Superior temporal gyrus (tissue), 1 donor: ENCODE data around the gene PLCB1.
"Not testable (repeated sequence)": the region's sequence is repeated elsewhere in the genome, so short reads cannot be mapped to it uniquely, and the experiment has no call there.

Experiments used
- DNase-seq: peaks from one replicate; pipeline ENCODE4 v3.0.0-alpha.2; 2016; ENCODE audit errors: extremely low spot score

The PLCB1 gene

DNA sequence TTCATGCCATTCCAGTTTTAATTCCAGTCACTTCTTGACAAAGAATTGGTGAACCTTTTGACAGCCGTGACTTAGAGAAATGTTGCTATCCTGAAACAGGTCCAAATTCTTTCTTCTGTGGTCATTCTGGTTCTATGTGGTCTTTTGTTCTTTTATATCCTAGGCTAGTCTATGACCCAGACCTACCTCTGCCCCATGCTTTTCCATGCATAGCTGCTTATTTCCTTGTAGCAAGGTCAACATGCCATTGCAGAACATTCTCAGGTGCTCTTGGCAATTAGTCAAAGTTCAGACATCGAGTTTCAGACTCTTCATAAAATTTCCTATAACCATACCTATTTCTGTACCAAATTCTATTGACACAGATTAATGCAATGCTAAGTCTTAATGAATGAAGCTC, 202.6 kb downstream of the PLCB1 start:
- no peak for DNase-seq

DNA sequence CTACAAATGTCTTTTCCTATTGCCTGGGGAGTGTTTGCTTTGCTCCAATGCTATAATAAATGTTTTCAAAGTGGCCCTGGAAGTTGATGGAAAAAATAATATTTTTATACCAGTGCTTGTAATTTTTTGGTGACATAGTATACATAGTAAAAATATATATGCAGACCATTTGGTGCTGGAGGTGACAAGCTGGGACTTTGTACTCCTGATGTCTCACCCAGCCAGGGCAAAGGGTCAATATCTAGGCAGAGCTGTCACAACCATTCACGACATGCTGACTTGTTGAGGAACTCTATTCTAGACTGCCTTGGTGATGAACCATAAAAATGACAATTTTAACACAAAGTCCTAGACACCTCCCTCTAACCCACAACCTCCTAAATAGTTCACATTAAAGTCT, 203.0 kb downstream of the PLCB1 start:
- DNase-seq, result no peak

DNA sequence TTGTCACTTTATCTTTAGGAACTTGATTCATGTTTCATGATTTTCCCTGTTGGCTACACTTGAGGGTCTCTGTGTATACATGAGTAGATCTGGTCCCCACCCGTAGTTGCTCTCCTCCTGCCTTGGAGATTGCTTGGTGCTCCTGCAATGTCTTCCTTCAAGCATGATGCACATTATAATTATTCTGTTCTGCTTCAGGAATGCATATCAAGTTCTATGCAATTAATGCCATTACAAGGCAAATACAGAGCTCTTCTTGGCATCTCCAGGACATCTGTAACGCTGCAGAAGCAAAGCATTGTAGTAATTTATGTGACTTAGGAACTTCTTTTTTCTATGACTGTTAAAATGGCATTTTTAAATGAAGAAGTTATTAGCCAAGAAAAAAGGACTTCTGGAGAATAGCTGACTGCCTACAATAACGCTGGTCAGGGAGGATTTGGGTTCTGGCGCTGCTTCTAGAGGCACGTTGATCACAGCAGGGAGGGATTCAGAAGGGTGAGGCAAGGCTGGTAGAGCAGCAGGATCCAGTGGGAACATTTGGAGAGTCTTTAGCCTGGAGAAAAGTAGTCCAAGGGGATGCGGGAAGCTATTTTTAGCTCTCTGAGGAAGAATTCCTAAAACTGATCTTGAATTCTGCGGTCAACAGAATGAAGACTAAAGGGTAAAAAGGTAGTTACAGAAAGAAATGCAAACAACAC, 203.6 kb downstream of the PLCB1 start:
- no peak for DNase-seq

DNA sequence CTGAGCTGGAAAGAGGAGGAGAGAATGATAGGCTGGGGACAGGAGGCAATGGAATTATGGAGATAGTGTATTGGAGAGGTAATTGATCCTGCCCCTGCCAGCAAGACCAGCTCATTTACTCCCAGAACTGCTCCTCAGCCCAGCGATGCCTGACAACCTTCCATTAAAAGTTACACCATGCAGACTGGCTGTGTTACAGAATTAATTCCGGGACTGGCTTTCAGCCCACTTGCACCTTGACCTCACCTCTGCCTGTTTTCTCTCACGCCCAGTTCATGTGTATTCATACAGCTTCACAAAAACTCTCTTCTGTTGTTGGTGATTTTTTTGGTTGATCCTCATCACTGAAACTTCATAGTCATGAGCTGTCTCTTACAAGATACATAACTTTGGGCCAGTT, 207.3 kb downstream of the PLCB1 start:
- DNase-seq, result no peak

DNA sequence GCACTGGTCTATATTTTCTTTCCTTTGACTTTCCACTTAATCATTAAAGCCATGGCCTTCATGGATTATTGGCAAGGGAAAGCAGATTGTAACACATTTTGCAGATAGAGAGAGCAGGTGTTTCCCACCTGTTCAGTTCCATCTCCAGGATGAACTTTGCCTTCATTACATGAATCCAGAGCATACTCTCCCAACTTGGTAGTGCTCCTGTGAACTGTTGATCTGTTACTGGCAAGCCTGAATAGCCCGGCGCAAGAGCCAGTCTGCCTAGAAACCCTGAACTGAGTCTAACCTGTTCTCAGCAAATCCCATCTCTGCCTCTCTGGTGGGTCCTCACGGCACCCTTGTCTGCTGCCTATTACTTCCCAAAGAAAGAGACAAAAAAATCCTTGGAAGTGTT, 210.3 kb downstream of the PLCB1 start:
- DNase-seq, result no peak

DNA sequence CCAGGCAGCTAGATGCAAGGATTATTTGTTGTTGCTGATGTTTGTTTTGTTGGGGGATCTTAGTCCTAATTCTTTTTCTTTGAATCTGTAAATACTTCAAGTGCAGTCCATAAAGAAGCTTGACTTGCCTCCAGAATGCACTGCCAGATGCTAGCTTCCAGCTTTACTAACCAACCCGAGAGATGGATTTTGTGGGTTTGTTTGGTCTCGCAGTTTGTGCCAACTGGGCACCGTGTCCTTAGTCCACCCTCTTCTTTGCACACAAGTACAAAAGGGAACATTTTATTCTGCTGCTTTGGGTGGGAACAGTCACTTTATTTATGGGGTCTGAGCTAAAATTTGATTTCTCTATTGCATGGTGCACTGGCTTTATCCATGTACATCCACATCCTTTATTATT, 212.0 kb downstream of the PLCB1 start:
- peak; percentile 66 for DNase-seq

DNA sequence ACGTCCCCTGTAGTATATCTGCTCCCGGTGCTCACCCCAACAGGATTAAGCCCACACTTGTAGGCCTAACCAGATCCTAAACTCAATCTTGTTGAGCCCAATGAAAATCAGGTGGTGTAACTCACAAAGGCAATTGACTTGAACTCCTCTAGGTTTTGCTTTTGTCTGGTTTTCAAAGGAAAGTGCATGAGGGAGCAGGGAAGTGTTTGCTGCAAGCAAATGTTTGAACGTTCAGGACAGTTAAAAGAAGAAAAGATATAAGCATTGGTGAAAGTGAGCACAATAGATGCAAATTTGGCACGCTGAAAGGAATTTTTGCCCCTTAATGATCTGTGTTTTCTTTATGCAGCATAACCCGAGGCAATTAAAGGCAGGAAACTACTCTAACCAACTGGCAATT, 212.6 kb downstream of the PLCB1 start:
- DNase-seq, result no peak

DNA sequence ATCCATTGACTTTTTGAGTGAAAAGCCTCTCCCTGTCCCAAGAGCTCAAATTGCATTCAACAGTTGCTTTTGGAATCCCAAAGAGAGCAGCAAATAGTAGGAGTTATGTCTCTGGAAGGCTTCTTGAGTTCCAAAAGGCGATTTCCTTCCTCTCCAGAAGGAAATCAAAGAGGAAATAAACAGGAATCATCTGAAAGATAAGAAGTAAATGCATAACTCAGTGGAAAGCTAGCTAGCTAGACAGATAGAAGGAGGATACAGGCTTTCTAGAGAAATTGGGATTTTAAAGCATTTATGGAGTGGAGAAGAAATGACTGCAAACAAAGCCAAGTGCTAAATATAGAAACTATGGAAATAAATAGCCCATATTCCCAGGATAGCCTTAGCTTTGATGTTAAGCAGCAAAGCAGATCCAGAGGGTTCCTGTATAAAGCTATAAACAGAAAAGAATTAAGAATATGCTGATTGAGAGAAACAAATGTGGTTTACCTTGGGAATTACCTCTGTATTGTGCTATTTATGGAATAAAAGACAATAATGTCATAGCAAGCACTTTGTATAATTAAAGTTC, 214.7 kb downstream of the PLCB1 start:
- no peak for DNase-seq

DNA sequence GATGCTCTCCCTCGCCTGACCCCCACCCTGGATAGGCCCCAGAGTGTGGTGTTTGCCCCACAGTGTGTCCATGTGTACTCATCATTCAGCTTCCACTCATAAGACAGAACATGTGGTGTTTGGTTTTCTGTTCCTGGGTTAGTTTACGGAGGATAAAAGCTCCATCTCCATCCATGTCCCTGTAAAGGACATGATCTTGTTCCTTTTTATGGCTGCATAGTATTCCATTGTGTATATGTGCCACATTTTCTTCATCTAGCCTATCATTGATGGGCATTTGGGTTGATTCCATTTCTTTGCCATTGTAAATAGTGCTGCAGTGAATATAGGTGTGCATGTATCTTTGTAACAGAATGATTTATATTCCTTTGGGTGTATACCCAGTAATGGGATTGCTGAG, 218.2 kb downstream of the PLCB1 start:
- not testable (repeated sequence) for DNase-seq

DNA sequence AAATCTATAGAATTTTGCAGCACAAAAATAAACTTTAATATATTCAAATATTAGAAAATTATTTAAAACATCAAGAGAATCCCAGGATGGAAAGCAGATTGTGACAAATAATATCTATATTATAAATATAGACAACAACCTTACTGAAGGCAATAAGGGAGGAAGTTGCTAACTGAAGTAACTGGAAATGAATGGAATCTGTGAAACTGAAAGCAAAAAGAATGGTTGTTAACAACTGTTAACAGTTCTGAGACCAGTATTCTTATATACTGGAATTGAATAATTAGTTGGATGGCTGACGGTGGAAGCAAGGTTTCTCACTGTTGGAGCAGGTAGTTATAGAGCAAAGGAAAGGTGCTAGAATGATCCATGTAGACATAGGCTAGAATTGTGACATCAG, 220.4 kb downstream of the PLCB1 start:
- DNase-seq, result no peak

DNA sequence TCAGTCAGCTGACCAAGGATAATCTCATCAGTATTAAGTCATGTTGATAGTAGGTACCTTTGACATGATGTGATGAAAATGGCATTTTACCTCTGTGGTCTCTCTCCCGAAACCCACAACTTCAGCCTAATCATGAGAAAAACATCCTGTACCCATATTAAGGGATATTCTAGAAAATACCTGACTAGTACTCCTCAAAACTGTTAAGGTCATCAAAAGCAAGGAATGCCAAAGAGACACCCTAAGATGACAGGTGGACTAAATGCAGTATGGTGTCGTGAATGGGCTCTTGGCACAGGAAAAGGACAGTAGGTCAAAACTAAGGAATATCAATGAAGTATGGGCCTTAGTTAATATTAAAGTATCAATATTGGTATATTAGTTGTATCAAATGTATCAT, 221.4 kb downstream of the PLCB1 start:
- no peak for DNase-seq

DNA sequence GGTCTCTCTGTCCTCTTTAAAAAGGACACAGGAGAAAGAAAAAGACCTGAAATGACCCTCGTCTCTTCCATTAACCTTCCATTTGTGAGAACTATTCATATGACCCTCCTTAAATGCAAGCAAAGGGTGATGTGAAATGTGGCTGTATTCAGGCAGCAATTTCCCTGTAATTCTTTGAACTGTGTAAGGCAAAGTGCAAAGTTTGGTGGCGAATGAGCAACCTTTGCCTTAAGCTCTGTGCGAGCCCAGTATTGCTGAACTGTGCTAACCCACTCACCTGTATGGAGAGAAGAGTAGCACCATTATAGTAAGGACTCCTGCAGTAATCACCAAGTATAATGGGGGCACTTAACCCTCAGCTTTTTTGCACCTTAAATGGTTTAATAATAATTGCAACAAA, 223.4 kb downstream of the PLCB1 start:
- no peak for DNase-seq

DNA sequence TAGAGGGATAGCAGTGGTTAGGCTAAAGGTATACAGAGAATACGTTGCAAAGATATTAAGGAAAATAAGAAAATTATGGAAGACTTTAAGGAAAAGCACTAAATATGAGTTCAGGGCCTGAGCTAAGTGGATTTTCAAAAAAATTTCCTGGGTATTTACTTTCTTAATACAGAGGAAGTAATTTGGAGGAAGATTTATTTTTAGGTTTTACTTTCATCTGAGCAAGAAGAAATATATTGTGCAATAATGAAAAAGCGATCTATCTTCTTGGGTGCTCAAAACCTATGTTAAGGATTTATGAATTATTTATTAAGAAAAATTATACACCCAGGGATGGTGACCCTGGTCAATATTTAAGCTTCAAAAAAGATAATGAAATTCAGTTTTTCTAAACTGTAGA, 224.7 kb downstream of the PLCB1 start:
- no peak for DNase-seq

DNA sequence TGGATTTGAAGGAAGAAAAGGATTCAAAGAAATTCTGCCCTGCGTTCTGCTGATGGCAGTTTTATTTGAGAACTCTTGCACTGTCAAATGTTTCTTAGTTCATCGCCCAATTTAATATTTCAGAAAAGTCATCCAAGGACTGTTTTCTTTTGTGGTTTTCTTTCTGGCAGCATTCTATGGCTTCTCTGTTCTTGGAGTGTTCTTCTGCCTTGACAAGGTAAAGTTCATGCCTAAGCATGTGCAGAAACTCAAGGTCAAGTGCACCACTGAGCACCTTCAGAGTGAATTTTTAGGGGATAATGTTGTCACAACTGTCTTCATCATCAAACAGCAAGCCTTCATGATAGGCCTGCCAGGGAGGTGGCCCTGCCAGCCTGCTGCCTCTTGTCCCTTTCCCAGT, 225.6 kb downstream of the PLCB1 start:
- DNase-seq, result no peak

DNA sequence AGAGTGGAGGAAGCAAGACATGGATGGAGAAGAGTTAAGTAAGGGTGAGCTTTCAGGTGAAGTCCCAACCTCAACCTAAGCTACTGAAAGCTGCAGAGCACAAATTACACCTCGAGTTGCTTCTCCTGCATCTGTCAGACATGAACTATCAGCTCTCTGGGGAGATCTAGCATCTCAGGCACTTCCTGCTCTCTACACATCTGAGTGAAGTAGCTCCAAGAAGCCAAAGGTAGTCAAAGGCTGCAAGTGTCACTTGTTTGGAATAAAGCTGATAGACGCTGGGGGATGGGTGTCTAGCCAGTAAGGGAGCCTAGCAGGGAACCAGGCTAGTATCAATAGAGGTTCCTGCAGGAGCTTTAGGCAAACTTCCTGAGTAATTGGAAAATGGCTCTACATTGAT, 228.0 kb downstream of the PLCB1 start:
- DNase-seq, result no peak

DNA sequence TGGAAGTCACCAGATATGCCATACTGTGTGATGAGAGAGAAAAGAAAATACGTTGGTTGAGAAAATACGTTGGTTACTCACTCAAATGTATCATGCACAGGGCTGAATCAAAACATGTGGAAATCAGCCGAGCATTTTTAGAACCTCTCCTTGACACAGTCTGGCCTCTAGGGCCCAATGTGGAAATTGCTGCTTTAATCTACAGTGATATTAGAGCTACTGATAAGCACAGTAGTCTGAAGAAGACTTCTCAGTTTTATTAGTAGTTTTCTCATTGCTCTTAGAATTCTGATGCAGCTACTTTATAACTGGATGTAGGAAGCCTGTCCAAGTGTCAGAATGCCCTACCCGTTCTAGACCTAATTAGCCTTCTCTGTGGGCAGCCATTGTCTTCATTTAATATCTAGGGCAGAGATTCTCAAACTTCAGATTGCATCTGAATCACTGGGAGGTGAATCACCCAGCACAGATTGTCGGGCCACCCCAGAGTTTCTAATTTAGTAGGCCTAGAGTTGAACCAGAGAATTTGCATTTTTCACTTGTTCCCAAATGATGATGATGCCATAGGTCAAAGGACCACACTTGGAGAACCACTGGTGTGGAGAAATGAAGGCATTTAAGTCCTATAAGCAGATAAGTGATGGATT, 229.1 kb downstream of the PLCB1 start:
- peak; percentile 43 for DNase-seq

DNA sequence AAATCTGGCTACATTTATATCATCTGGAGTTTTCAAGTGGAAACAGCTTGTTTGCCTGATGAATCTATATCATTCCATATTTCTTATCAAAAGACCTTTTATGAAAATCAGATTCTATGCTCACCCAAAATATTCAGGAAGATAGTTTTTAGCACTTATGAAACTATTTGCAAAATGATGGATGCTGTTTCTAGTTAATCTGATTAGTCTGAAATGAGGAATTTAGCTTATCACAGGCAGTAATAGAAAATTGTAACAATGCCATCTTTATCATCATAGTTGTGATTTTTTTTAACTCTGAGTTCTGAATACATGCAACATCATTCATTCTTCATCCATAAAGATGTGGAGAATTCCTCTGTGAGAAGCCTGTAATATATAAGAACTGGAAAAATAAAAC, 229.7 kb downstream of the PLCB1 start:
- no peak for DNase-seq

DNA sequence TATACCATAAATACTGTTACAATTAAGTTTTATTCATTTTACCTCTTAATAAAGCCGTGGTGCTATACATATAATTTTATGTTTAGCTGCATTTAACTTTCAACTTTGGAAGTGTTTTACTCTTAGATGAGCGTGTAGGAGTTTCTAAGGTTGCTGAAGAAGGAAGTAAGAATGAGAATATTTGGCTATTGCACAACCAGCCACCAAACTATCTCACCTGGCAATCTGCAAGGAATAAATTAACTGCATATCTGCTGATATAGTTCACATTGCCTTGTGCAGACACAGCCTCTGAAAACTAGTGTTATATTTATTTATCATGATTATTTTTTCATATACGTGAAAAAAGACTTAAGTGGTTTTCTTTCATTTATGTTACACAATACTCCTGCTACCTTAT, 230.4 kb downstream of the PLCB1 start:
- no peak for DNase-seq

DNA sequence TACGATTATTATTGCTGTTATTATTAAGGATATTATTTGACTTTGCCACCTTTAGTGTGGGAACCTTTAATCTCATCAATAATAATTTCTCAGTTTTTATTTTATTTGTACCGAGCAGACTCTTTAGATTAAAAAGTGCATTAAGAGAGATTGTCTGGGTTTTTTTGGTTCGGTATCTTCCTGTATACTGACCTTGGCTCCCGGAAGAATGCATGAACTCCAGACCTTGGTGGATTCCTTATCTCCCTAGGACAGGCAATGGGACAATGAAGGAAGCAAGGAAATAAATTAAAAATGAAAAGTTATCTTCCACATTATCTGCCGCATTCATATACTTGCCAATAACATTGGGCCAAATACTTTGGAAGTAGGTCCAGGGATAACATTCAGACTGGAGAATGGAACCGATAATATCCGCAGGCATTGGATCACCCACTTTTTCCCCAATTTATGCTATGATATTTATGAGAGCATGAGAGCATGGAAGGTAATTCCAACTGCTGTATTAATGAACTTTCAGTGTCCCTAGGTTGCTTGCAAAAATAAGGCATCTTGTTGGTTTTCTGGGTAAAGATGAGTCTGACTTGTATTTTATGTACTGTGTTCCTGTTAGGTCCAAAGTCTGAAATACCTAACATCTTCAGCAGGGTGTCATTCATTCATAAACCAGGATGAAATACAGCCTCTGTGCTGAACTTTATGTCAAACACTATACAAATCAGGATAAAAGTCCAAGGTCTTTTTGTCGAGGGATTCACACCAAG, 232.1 kb downstream of the PLCB1 start:
- DNase-seq, result no peak

DNA sequence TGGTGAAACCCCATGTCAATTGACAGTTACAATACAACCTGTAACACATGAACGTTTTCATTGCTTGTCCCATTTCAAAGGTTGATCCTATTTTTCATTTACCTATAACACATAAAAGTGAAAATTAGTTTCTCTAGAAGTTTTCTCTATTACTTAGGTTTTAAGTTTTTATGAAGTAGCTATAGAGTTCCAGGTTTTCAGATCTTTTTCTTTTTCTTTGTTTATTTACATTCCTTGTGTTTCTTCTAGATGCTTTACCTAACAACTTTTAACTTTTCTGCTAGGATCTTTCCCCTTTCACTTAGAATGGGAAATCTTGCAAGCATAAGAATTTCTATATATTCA, 232.6 kb downstream of the PLCB1 start:
- no peak for DNase-seq

DNA sequence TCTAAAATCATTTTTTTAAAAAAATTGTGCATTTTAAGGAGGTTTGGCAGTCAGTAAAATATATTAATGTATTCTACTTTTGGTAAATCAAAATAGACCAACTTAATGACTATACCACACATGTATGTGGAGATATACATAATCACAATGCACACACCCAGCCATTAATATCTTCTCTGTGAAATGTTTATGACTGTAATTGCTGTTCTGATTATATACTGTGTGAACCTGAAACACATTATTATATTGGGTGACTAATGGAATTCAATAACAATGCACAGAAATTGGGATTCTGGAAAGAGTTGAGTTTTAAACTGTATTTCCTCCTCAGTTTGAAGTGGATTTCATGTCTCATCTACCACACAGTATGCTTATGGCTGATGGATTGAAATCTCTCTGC, 233.6 kb downstream of the PLCB1 start:
- DNase-seq, result no peak

DNA sequence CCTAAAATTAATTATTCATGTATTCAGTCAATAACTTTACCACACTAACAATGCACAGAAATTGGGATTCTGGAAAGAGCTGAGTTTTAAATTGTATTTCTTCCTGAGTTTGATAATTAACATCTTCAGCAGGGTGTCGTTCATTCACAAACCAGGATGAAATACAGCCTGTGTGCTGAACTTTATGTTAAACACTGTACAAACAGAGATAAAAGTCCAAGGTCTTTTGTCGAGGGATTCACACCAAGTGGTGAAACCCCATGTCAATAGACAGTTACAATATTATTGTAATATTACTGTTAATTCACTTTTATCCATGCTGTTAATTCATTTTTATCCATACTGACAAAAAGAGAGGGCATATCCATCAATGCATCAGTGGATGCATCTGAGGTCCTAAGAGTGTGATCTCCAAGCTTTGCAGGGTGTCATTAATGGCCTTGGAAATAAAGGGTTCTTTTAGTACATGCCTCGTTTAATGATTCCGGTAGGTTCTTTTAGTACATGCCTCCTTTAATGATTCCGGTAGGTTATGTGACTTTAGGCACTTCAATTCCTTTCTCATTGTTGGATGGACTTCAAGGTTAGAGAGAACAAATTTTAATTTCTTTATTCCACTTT, 234.3 kb downstream of the PLCB1 start:
- DNase-seq, result no peak
